Measurements from ENCODE around the gene ARHGEF3.
"Not testable (repeated sequence)": the region's sequence is repeated elsewhere in the genome, so short reads cannot be mapped to it uniquely, and the experiment has no call there.

The ARHGEF3 gene

DNA sequence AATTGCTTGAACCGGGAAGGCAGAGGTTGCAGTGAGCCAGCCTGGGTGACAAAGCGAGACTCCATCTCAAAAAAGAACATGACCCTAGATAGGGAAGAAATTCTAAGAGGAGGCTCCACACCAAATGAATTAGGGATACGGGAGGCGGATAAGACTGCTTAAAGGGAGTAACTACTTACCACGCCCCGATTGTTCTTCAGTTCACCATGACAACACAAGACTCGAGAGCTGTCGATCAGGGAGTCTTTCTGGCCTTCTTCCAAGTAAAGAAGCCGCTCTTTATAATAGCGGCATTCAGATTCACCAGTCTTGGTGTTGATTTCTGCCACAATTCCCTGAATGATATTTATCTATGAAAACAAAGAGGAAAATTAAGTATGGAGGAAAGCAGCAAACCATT is 64.7 kb downstream of the ARHGEF3 start:
- DNase-seq (ENCODE audit: low spot score): no peak

DNA sequence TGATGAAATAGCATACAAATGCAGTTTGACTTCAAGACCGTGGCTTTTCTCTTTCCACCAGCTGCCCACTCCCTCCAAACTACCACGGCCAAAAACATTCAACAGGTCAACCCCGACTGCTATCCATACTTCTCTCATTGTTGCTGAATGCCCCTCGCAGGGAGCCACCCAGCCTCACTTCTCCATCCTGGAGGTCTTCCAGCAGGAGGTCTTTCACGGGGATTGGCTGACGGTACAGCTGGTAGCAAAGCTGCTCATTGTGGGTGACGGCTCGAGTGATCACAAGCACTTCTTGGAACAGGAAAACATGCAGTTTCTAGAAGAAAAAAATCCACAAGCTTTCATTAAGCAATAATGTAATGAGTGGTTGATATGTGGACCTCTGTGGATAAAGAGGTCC is 69.6 kb downstream of the ARHGEF3 start:
- no peak for DNase-seq (ENCODE audit: low spot score)

DNA sequence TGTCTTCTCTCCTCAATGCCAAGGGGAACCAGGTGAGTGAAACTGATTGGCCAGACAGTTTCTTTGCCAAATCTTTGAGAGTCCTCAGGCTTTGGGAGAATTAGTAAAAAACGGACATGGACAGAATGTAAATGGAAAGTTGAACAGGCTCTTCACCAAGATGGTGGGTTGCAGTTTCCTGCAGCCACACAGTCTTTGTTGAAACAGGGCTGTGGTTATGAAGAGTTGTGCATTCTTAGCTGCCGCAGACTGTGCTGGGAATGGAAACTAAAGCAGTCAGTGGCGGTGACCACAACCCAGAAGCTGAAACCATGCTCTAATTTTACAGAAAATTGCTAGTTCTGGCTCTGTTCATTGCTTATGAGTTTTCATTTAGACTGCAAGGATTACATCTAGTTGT is 76.6 kb downstream of the ARHGEF3 start:
- no peak for DNase-seq (ENCODE audit: low spot score)

DNA sequence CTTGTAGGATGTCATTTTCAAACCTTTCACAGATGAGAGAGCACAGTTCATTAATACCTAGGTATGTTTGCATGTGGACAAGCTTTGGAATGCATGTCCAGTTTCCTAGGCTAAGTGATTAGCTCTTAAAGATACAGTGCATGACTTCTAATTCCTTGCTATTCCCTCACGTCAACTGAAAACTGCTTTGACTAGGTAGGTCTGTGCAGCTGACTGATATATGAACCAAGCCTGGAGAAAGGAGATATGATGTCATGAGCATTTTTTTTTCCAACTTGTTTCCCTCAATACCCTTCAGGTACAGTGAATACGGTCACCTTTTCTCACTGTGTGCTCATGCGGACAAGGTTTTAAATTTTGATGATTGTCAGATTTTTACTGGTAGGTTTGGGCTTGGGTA is 77.1 kb downstream of the ARHGEF3 start:
- no peak for DNase-seq (ENCODE audit: low spot score)

DNA sequence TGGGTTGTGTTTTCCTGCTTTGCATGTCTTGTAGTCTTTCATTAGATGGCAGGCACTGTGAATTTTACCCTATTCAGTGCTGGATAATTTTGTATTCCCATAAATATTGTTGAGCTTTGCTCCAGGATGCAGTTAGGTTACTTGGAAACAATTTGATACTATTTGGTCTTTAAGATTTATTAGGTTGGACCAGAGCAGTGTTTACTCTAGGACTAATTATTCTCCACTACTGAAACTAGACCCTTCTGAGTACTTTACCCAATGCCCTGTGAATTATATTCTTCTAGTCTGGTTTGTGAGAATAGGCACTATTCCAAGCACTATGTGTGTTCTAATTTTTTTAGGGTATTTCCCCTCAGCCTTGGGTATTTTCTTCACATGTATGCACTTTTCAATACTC is 80.9 kb downstream of the ARHGEF3 start:
- DNase-seq (ENCODE audit: low spot score): no peak

DNA sequence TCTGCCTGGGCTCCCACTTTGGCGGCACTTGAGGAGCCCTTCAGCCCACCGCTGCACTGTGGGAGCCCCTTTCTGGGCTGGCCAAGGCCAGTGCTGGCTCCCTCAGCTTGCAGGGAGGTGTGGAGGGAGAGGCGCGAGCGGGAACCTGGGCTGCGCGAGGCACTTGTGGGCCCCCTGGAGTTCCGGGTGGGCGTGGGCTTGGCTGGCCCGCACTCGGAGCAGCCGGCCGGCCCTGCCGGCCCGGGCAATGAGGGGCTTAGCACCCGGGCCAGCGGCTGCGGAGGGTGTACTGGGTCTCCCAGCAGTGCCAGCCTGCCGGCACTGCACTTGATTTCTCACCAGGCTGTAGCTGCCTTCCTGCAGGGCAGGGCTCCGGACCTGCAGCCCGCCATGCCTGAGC is 82.9 kb downstream of the ARHGEF3 start:
- not testable (repeated sequence) for DNase-seq (ENCODE audit: low spot score)

DNA sequence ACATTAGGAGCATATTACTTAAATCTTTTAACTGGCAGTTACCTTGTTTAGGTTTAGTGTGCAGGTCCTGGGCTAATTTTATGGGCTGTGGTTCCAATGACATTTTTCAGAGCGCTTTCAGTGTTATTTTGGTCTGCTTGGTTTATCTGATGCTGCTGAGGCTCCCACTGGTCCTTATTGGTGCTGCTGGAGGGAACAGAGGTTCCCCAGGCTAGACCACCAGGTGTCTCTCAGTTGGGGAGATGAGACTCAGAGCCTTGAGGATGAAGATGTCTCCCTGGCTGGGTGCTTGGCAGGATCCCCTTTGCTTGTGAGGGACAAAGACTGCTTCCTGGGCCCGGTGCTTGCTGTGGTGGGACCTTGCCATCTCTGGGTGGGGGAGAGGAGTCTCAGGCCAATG is 90.4 kb downstream of the ARHGEF3 start:
- no peak for DNase-seq (ENCODE audit: low spot score)

DNA sequence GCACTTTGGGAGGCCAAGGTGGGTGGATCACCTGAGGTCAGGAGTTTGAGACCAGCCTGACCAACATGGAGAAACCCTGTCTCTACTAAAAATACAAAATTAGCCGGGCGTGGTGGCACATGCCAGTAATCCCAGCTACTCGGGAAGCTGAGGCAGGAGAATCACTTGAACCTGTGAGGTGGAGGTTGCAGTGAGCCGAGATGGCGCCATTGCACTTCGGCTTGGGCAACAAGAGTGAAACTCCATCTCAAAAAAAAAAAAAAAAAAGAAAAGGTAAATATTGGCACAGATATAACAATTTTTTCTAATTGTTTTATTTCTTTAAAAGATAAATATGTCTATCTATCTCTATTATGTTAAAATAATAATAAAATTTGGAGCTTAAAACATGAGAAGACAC is 94.3 kb downstream of the ARHGEF3 start:
- not testable (repeated sequence) for DNase-seq (ENCODE audit: low spot score)

DNA sequence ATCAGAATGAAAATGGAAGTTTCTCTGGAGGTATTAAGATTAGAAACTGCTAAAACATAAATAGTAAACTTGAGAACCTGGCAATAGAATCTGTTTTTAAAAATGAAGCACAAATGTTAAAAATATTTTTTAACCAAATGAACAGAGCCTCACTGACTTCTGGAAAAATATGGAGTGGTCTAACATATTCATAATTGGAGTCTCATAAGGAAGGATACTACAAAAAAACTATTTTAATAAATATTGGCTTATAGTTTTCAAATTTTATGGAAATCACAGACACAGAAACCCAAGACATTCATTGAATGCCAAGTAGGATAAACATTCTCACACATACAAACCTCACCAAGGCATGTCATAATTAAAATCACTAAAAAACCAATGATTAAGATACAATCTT is 95.1 kb downstream of the ARHGEF3 start:
- no peak for DNase-seq (ENCODE audit: low spot score)

DNA sequence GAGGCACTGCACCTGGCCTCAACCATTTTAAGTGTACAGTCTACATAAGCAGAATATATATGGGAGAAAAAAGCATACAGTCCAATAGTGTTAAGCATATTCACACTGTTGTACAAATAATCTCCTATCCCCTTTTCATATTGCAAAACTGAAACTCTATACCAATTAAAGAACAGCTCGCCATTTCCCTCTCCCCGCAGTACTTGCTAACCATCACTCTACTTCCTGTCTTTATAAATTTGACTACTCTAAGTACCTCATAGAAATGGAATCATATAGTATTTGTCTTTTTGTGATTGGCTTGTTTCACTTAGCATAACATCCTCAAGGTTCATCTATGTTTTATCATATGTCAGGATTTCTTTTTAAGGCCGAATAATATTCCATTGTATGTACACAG is 97.0 kb downstream of the ARHGEF3 start:
- no peak for DNase-seq (ENCODE audit: low spot score)

DNA sequence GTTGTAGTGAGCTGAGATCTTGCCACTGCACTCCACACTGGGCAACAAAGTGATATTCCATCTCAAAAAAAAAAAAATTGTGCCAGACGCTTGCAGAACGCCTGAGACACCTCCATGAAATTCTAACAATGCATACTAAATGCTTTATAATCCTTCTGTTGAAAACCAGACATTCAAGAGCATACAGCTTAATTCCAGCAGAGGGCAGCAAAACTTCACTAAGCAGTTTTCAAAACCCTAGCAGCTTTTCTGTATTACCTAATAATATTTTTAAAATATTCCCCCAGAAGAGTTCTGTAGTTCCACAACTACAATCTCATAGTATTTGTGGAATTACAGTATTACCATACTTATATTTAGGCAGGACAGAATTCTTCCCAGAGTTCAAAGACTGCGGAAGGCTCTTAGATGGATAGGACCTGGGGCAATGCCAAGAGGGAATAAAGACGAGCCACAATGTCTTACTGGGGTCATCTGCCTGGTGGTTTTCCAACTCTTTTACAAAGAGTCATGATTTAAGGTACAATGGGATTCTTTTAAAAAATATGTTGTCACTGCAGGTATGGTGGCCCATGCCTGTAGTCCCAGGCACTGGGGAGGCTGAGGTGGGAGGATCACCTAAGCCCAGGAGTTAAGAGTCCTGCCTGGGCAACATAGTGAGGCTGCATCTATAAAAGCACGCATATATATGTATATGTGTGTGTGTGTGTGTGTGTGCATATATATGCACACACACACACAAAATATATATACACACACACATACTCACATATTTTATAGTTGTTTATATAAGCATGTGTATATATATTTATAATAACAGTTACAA is 99.0 kb downstream of the ARHGEF3 start:
- DNase-seq (ENCODE audit: low spot score): peak; percentile 41

DNA sequence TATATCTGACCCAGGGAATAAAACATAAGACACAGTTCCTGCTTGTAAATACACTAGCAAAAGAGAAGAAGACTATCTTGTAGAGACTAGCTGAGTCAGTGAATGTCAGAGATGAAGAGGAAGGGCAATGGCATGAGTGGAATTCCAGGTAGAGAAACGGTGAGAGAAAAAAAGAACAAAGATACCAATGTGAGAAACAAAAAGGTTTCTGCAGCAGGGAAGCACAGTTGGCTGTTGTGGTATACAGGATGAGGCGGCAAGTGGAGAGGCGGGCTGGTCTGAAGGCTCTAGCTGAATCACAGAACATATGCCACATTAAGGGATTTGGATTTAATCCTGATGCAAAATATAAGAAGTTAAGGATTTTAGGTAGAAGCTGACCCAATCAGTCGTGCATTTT is 101.6 kb downstream of the ARHGEF3 start:
- no peak for DNase-seq (ENCODE audit: low spot score)

DNA sequence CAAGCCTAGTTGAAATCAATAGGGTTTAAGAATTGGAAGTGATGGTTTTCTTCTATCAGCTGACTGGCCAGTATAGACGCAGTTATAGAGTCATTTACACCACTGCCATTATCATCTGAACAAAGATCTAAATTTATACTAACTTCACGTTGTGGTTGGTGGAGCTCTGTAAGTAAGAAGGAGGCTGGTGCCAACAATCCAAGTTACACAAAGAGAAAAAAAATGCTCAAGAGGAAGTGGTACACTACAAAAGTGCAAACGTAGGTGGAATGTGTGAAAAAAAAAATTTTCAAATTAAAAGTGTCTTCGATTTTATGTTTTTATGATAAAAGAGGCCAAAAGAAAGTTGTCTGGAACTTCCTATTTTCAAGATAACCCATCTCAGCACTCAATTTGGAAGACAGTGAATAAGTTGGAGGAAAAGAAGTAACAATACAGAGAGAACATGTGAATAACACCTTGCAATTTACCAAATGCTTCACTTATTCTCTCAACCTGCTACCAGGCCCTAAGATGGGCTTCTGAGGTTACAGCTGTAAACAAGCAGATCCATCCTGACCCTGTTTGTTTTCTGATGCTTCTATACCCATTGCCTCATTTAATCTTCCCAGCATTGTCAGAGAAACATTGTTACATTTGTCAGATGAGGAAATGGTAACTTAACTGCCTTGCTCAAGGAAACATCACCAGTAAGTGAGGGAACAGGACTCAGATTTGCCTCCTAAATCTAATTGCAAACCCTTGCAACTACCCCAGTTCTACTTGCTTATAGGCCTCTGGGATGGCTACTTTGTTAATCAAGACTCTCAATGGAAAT is 106.7 kb downstream of the ARHGEF3 start:
- no peak for DNase-seq (ENCODE audit: low spot score)

DNA sequence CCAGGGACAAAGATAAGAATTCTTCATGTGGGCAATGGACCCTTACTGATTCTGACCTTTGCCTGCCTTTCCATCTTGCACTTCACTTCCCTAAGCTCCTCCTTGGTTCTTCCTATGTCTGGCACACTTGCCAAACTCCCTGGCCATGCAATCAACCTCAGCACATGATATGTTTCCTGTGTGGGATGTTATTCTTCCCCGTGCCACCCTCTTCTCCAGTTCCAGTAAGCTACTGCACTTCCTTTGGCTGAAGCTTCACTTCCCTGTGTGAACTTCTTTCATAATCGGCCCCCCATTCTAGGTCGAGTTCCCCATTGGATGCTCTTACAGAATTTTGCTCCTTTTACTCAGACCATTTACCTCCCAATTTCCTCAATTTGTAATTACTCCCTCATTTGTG is 108.0 kb downstream of the ARHGEF3 start:
- no peak for DNase-seq (ENCODE audit: low spot score)

DNA sequence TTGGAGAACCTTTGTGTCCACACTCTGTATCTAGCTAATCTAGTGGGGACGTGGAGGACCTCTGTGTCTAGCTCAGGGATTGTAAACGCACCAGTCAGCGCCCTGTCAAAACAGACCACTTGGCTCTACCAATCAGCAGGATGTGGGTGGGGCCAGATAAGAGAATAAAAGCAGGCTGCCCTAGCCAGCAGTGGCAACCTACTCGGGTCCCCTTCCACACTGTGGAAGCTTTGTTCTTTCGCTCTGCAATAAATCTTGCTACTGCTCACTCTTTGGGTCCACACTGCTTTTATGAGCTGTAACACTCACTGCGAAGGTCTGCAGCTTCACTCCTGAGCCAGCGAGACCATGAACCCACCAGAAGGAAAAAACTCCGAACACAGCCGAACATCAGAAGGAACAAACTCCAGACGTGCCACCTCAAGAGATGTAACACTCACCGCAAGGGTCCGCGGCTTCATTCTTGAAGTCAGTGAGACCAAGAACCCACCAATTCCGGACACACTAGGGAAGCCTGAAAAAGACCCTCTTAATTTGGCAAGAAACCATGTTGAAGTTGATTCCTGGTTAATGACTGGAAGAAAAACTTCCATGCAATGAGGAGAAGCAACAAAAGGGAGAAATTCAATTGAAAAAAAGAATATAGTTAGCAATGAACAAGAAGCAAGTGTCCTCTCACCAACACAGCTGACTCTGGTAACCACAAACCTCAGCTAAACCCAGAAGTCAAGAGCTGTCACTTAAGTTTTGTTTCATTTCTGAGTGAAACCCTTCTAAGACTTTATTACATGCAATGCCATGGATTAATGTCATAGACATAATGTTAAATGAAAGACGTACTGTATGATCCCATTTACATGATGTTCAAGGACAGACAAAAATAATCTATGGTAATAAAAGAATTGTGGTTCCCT is 109.0 kb downstream of the ARHGEF3 start:
- DNase-seq (ENCODE audit: low spot score): not testable (repeated sequence)

DNA sequence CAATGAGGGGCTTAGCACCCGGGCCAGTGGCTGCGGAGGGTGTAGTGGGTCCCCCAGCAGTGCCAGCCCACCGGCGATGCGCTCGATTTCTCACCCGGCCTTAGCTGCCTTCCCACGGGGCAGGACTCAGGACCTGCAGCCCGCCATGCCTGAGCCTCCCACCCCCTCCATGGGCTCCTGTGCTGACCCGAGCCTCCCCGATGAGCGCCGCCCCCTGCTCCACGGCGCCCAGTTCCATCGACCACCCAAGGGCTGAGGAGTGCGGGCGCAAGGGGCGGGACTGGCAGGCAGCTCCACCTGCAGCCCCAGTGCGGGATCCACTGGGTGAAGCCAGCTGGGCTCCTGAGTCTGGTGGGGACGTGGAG is 109.8 kb downstream of the ARHGEF3 start:
- DNase-seq (ENCODE audit: low spot score): not testable (repeated sequence)

DNA sequence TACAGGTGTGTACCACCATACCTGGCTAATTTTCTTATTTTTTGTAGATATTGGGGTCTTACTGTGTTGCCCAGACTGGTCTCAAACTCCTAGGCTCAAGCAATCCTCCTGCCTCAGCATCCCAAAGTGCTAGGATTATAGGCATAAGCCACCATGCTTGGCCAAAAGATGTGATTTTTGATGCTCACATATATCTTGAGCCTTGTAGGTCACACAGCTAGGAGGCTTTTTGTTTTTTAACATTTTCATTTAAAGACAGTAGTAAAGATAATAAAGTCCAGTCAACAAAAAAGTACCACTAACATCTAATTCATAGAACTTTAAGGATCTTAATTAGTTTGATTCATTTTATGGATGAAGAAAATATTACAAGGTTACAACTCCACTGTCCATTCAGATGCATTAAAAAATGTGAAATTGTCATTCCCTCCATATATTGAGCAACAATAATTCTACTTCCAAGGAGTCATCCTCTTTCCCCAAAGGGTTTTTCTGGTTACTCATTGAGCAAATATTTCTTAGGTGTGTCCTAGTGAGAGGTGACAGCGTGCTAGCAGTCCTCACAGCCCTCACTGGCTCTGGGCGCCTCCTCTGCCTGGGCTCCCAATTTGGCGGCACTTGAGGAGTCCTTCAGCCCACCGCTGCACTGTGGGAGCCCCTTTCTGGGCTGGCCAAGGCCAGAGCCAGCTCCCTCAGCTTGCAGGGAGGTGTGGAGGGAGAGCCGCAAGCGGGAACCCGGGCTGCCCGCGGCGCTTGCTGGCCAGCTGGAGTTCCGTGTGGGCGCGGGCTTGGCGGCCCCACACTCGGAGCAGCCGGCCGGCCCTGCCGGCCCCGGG is 110.4 kb downstream of the ARHGEF3 start:
- no peak for DNase-seq (ENCODE audit: low spot score)

DNA sequence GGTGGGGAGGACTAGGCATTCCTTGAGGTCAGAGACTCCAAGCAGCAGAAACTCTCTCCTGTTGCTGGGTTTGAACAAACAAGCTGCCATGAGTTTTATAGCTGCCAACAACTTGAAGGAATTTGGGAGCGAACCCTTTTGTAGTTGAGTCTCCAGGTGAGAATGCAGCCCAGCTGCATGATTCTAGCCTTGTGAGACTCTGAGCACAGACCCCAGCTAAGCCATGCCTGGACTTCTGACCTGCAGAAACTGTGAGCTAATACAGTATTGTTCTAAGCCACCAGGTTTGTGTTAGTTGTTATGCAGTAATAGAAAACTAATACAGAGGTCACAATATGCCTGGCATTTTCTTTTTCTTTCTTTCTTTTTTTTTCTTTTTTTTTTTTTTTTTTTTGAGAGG is 112.4 kb downstream of the ARHGEF3 start:
- no peak for DNase-seq (ENCODE audit: low spot score)

DNA sequence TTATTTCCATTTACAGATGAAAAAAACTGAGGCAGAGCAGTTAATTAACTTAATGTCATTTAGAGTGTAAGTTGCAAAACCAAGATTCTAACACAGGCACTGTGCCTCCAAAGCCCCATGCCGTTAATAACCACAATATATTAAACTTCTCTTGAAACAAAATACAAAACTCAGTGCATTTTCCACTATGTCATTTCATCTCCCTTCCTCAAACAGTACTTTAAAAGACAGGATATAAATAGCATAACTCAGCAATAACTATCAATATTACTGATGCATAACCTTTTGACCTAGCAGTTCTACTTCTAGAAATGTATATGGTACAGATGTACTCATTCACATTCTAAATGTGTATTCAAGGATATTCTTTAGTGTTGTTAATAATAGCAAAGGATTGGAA is 113.6 kb downstream of the ARHGEF3 start:
- DNase-seq (ENCODE audit: low spot score): no peak

DNA sequence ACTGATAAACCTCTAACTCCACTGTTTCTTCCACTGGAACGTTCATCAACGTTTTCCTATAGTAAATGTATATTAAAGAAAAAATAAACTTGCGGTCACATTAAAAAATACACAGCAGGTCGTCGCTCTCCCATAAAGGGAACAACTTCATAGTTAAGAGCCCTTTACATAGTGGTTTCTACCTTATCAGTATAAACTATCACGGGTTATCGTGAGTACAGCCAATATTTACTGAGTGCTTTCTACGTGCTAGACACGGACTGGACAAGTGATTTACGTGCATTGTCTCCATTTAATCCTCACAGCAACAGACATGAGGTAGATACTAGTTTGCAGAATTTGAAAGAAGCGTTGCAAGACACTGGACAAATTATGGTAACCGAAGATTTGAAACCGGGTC is 117.7 kb downstream of the ARHGEF3 start:
- no peak for DNase-seq (ENCODE audit: low spot score)

DNA sequence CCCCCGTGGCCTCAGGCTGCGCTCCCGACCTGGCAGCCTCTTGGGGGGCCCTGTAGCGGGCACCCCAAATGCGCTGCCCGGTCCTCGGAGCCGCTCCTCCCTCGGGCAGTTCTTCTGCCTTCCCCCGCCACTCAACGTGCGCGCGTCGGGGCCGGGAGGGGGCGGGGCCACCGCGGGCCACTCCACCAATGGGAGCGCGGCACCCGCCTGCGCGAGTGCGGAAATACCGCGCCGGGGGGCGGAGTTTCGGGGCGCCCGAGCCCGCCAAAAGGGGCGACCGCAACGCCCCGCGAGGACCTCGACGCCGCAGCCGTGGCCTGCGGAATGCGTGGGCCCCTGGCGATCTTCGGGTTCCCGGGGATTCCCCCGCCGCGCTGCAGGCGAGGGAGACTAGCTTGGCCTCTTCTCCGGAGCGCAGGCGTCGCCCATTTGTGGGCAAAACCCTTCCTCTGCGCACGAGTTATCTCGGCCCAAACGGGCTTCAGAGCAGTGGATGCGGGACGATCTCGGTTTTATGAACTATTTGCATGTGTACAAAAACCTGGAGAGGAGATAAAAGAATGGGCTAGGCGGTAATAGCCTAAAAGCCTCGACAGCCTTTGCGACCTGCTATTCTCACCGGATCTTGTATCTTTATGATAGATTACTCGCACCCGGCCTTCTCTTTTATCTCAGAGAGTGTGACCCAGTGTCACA is 118.5 kb downstream of the ARHGEF3 start, which contains the start of gene TASOR:
TSS of gene TASOR (minus strand) at position 144 of the 696 bp plus-strand sequence. CDS start 259 bp downstream, outside the sequence.
- peak; percentile 91 for DNase-seq (ENCODE audit: low spot score)
